BLaER1 (cell line): ENCODE results near the gene TTLL11.

ENCODE experiments used
- H3K27ac ChIP-seq: shearing (Covaris generic); formaldehyde crosslinking; 2 replicates; pipeline ENCODE4 v1.8.1; 2022
- H3K27me3 ChIP-seq: shearing (Covaris generic); formaldehyde crosslinking; 2 replicates; pipeline ENCODE4 v1.8.1; 2022
- H3K36me3 ChIP-seq: shearing (Covaris generic); formaldehyde crosslinking; 2 replicates; pipeline ENCODE4 v1.8.1; 2022
- H3K4me1 ChIP-seq: shearing (Covaris generic); formaldehyde crosslinking; 2 replicates; pipeline ENCODE4 v1.8.1; 2022
- H3K4me2 ChIP-seq: shearing (Covaris generic); formaldehyde crosslinking; 2 replicates; pipeline ENCODE4 v1.8.1; 2022
- H3K4me3 ChIP-seq: shearing (Covaris generic); formaldehyde crosslinking; 2 replicates; pipeline ENCODE4 v1.8.1; 2022
- H3K9ac ChIP-seq: shearing (Covaris generic); formaldehyde crosslinking; 2 replicates; pipeline ENCODE4 v1.8.1; 2022
- H3K9me3 ChIP-seq: shearing (Covaris generic); formaldehyde crosslinking; 2 replicates; pipeline ENCODE4 v1.8.1; 2022
- H4K20me1 ChIP-seq: shearing (Covaris generic); formaldehyde crosslinking; 2 replicates; pipeline ENCODE4 v1.8.1; 2022
- Cebpa-rat ChIP-seq: shearing (Covaris generic); IDR thresholded peaks from 2 replicates; pipeline ENCODE4 v1.8.1; 2022

The TTLL11 gene

GRCh38 chr9:121939643-121940042 lies 153.5 kb downstream of the TTLL11 start:
- TF ChIP-seq Cebpa-rat = no peak
- Histone ChIP-seq H3K4me2 (peak overlapping the region; percentile 21; the same call in 1 of the 2 replicates), H3K27me3 (no peaks in the 10 kb centered on the region), H3K36me3 (no peaks in the 10 kb centered on the region), H4K20me1 (no peaks in the 10 kb centered on the region), H3K27ac (no peak overlapping the region), H3K9me3 (no peaks in the 10 kb centered on the region), H3K4me1 (peaks cover 55% of the 10 kb centered on the region), H3K4me3 (no peak overlapping the region), H3K9ac (no peak overlapping the region)

DNA sequence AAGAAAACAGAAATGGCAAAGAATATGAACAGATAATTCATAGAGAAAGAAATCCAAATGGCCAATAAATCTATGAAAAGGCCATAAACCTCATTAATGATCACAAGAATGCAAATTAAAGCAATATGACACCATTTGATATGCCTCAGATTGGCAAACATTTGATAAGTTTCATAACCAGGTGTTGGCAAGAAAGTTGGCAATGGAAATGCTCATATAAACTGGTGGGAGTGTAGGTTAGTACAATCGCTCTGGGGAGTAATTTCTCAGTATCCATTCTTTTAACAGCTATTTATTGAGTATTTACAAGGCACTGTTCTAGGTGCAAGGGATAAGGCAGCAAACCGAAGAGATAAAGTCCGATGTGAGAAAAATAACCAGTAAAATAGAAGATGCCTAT lies 154.5 kb downstream of the TTLL11 start:
- no peak for TF ChIP-seq Cebpa-rat
- peaks cover 44% of the 10 kb centered on the region for H3K4me1 ChIP-seq
- no peak overlapping the region for H3K4me2 ChIP-seq
- no peaks in the 10 kb centered on the region for H3K9me3 ChIP-seq
- no peak overlapping the region for H3K9ac ChIP-seq
- H3K27me3 ChIP-seq = no peaks in the 10 kb centered on the region
- H3K27ac ChIP-seq = no peak overlapping the region
- no peaks in the 10 kb centered on the region for H4K20me1 ChIP-seq
- H3K36me3 ChIP-seq = no peaks in the 10 kb centered on the region
- no peak overlapping the region for H3K4me3 ChIP-seq

- H3K4me2 ChIP-seq = no peak overlapping the region
Observed at GRCh38 chr9:121937240-121937639, 155.9 kb downstream of the TTLL11 start.

GRCh38 chr9:121935739-121936138 lies 157.4 kb downstream of the TTLL11 start:
- TF ChIP-seq Cebpa-rat = no peak
- Histone ChIP-seq H3K36me3 (no peaks in the 10 kb centered on the region), H3K4me3 (no peak overlapping the region)

More at GRCh38 chr9:121937240-121937639, 155.9 kb downstream of the TTLL11 start:
- H3K9ac ChIP-seq = no peak overlapping the region
- H3K27ac ChIP-seq = no peak overlapping the region
- TF ChIP-seq Cebpa-rat = no peak
- H4K20me1 ChIP-seq = no peaks in the 10 kb centered on the region
- H3K36me3 ChIP-seq = no peaks in the 10 kb centered on the region
- H3K4me3 ChIP-seq = no peak overlapping the region
- no peaks in the 10 kb centered on the region for H3K9me3 ChIP-seq
- no peaks in the 10 kb centered on the region for H3K27me3 ChIP-seq
- H3K4me1 ChIP-seq = peaks cover 31% of the 10 kb centered on the region

DNA sequence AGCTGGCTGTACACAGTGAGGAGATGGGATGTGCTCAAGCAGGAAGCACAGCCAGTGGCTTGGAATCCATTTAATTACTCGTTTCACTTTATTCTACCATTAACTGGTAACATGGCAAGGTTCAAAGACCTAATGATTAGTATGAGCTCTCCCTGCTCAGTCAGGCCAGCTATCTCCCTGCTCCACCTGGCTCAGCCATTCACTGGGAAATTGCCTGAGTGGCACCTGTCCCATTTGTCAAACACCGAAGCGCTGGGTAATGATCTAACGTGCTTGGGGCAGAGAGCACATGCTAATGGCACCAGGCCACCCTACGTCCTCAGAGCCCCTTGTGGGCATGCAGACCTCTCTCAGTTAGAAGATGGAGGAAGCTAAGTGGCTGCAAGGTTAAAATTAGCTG lies 162.2 kb downstream of the TTLL11 start:
- Histone ChIP-seq H3K9me3 (no peaks in the 10 kb centered on the region), H4K20me1 (no peaks in the 10 kb centered on the region), H3K9ac (no peak overlapping the region), H3K4me2 (no peak overlapping the region), H3K4me3 (no peak overlapping the region), H3K4me1 (peaks cover 15% of the 10 kb centered on the region), H3K36me3 (no peaks in the 10 kb centered on the region), H3K27ac (no peak overlapping the region), H3K27me3 (no peaks in the 10 kb centered on the region)
- TF ChIP-seq Cebpa-rat = no peak

More at GRCh38 chr9:121935739-121936138, 157.4 kb downstream of the TTLL11 start:
- no peak overlapping the region for H3K9ac ChIP-seq
- no peak overlapping the region for H3K27ac ChIP-seq
- H3K4me1 ChIP-seq = peaks cover 16% of the 10 kb centered on the region
- H3K4me2 ChIP-seq = no peak overlapping the region
- no peaks in the 10 kb centered on the region for H3K9me3 ChIP-seq
- H4K20me1 ChIP-seq = no peaks in the 10 kb centered on the region
- H3K27me3 ChIP-seq = no peaks in the 10 kb centered on the region

DNA sequence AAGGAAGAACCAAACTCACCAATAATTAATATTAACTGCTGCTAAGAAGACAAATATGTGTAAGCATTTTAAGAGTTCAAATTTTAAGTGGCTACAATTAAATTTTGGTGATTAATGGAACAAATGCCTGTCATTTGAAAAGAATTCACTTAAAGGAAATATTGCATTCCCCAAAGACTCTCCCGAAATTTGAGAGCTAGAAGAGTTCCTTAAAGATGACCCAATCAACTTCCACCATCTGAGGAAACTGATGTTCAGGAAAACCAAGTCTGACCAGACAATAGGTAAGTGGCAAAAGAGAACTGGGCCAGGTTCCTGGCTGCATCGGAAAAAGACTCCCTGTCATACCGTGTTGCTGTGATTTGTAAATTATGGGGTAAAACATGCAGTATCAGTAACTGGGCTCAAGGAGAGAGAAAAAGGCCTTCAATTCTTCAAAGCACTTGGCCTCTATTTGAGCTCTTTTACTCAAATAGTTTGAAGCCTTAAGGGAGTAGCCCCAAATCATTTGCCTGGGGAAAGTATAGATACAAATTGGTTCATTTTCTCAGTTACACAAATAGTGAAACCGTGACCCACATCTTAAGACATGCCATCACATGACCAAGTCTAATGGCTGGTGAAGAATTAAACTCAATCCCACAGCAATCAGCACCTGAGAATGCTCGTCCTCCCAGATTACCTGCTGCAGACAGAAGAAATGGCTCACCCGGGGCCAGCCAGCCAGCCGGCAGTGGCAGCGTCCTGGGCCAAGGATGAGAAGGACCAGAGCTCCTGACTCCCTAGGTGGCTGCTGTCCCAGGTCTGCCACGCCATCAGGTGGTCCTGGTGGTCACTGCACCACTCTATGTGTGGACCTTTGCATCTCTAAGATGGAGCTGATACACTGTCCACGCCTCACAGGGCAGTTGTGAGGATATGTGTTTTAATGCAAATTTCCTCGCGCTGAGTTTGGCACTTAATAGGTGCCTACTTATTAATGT lies 162.9 kb downstream of the TTLL11 start:
- Histone ChIP-seq H3K4me1 (peaks cover 21% of the 10 kb centered on the region), H3K9ac (no peak overlapping the region), H3K27ac (no peak overlapping the region), H3K4me2 (no peak overlapping the region), H3K4me3 (no peak overlapping the region), H3K36me3 (no peaks in the 10 kb centered on the region), H4K20me1 (no peaks in the 10 kb centered on the region), H3K9me3 (no peaks in the 10 kb centered on the region), H3K27me3 (no peaks in the 10 kb centered on the region)
- no peak for TF ChIP-seq Cebpa-rat

DNA sequence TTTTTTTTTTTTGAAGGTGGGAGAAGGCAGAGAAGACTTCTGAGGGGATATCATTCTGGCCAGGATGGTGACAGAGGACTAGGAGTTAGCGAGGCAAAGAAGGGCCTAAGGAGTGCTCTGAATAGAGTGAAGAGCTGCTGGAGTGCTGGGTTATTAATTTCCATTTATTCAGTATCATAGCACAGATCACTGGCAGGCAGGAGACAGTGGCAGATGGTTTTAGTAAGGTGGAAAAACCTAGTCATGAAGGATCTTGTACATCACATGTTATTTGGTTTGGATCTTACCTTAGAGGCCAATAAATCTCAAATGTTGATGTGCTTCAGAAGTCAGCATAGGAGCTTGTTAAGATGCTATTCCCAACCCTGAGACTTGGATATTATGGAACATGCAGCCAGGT lies 165.5 kb downstream of the TTLL11 start:
- Histone ChIP-seq H4K20me1 (no peaks in the 10 kb centered on the region), H3K4me2 (no peak overlapping the region), H3K27me3 (no peaks in the 10 kb centered on the region), H3K4me1 (peaks cover 28% of the 10 kb centered on the region), H3K4me3 (no peak overlapping the region), H3K36me3 (no peaks in the 10 kb centered on the region), H3K9ac (no peak overlapping the region), H3K9me3 (no peaks in the 10 kb centered on the region), H3K27ac (no peak overlapping the region)
- TF ChIP-seq Cebpa-rat = no peak

- no peaks in the 10 kb centered on the region for H3K36me3 ChIP-seq
- H3K27me3 ChIP-seq = no peaks in the 10 kb centered on the region
- H3K4me1 ChIP-seq = peaks cover 28% of the 10 kb centered on the region
- no peak for TF ChIP-seq Cebpa-rat
- H3K9me3 ChIP-seq = no peaks in the 10 kb centered on the region
- H3K9ac ChIP-seq = no peak overlapping the region
- H3K4me2 ChIP-seq = no peak overlapping the region
- H4K20me1 ChIP-seq = no peaks in the 10 kb centered on the region
- H3K27ac ChIP-seq = no peak overlapping the region
- no peak overlapping the region for H3K4me3 ChIP-seq
Observed at GRCh38 chr9:121927081-121927480, 166.0 kb downstream of the TTLL11 start.

DNA sequence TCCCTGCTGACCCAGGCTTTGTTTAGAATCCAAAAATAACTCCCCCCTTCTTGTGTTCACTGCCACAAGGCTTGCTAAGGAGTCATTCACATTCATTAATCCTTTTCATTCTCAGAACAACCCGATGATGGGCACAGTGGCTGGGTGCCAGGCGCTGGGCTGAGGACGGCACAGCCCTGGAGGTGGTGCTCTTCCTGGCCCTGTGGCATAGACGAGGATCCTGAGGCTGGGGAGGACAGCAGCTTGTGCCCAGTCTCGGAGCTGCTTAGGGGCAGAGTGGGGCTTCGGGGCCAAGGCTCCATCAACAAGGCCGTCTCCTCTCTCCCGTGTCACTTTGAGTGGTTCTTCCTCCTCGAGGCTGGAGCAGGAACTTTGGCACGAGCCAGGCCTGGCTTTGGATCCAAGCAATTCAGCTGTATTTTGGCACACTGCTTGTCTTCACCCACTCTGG lies 166.7 kb downstream of the TTLL11 start:
- Histone ChIP-seq H3K27ac (0 out of 2 replicates have a peak overlapping the region, but pooled peaks have one; percentile 10), H4K20me1 (no peaks in the 10 kb centered on the region), H3K4me3 (no peak overlapping the region), H3K36me3 (no peaks in the 10 kb centered on the region), H3K4me2 (peak overlapping the region; percentile 47), H3K27me3 (no peaks in the 10 kb centered on the region), H3K9me3 (no peaks in the 10 kb centered on the region), H3K9ac (peak overlapping the region; percentile 47; the same call in 1 of the 2 replicates), H3K4me1 (peaks cover 34% of the 10 kb centered on the region)
- no peak for TF ChIP-seq Cebpa-rat

GRCh38 chr9:121925935-121926334 lies 167.2 kb downstream of the TTLL11 start:
- H3K9ac ChIP-seq = peak overlapping the region; percentile 47; the same call in 1 of the 2 replicates
- TF ChIP-seq Cebpa-rat = no peak
- no peak overlapping the region for H3K4me3 ChIP-seq
- no peaks in the 10 kb centered on the region for H3K27me3 ChIP-seq
- H3K36me3 ChIP-seq = no peaks in the 10 kb centered on the region
- no peaks in the 10 kb centered on the region for H4K20me1 ChIP-seq
- peaks cover 39% of the 10 kb centered on the region for H3K4me1 ChIP-seq
- 0 out of 2 replicates have a peak overlapping the region, but pooled peaks have one; percentile 10 for H3K27ac ChIP-seq
- peak overlapping the region; percentile 47 for H3K4me2 ChIP-seq
- H3K9me3 ChIP-seq = no peaks in the 10 kb centered on the region
